Karpas-422 (cell line): ENCODE data around the gene XYLT1. TPM values are rescaled to one million over a fixed set of nuclear protein-coding genes. Genes with fewer than 3 reads are reported as not detected.

ENCODE experiments used
- DNase-seq: peaks from one replicate; pipeline ENCODE4 v3.0.0-alpha.2; 2015
- H2AFZ ChIP-seq: fragments of 200-600 bp; sonication (generic); 2 replicates; pipeline ENCODE4 v1.6.1; 2014; ENCODE audit warnings: antibody characterized with exemption, low read length, mixed read lengths
- H3K27ac ChIP-seq: fragments of 200-600 bp; sonication (generic); 2 replicates; pipeline ENCODE4 v1.5.1; 2014; ENCODE audit warnings: mild to moderate bottlenecking, low read length, moderate library complexity
- H3K27me3 ChIP-seq: fragments of 200-600 bp; sonication (generic); 2 replicates; pipeline ENCODE4 v1.6.1; 2014; ENCODE audit warnings: low read length, mixed read lengths
- H3K36me3 ChIP-seq: fragments of 200-600 bp; sonication (generic); 2 replicates; pipeline ENCODE4 v1.6.1; 2014; ENCODE audit warnings: low read length, mixed read lengths; ENCODE audit not compliant: insufficient read depth
- H3K4me1 ChIP-seq: fragments of 200-600 bp; sonication (generic); 2 replicates; pipeline ENCODE4 v1.6.1; 2014; ENCODE audit warnings: mild to moderate bottlenecking, low read length, mixed read lengths
- H3K4me2 ChIP-seq: fragments of 200-600 bp; sonication (generic); 2 replicates; pipeline ENCODE4 v1.6.1; 2014; ENCODE audit warnings: low read length, low read depth, mild to moderate bottlenecking; ENCODE audit not compliant: poor library complexity, severe bottlenecking
- H3K4me3 ChIP-seq: fragments of 200-600 bp; sonication (generic); 2 replicates; pipeline ENCODE4 v1.5.1; 2014; ENCODE audit warnings: mild to moderate bottlenecking, antibody characterized with exemption, low read length, mixed read lengths
- H3K79me2 ChIP-seq: fragments of 200-600 bp; sonication (generic); 2 replicates; pipeline ENCODE4 v1.6.1; 2014; ENCODE audit warnings: mild to moderate bottlenecking, low read length, mixed read lengths
- H3K9ac ChIP-seq: fragments of 200-600 bp; sonication (generic); 2 replicates; pipeline ENCODE4 v1.6.0; 2014; ENCODE audit warnings: low read length
- H3K9me2 ChIP-seq: fragments of 200-600 bp; sonication (generic), shearing (Covaris generic); replicated peaks from 2 replicates; pipeline ENCODE4 v1.6.0; 2014; ENCODE audit warnings: mild to moderate bottlenecking, low read length, moderate library complexity; ENCODE audit not compliant: insufficient read depth
- H3K9me3 ChIP-seq: fragments of 300-700, 200-600 bp; sonication (generic); 2 replicates; pipeline ENCODE4 v1.6.1; 2014; ENCODE audit warnings: low read length, mixed read lengths
- H4K20me1 ChIP-seq: fragments of 200-600 bp; sonication (generic); 2 replicates; pipeline ENCODE4 v1.6.1; 2014; ENCODE audit warnings: mild to moderate bottlenecking, antibody characterized with exemption, low read length, low read depth; ENCODE audit not compliant: insufficient read depth
- total RNA-seq: library from RNA; depleted of rRNA; stranded (reverse); fragments of >200 nt; shearing (Covaris generic); gene quantifications from 2 replicates; pipeline ENCODE4 v1.2.3, GENCODE V29; 2014; ENCODE audit warnings: low replicate concordance

The XYLT1 gene
- total RNA-seq, 1 experiment from 2014 or later = 11.8 TPM

- no peaks in the 10 kb centered on the region for H3K9me2 ChIP-seq
- H3K9ac ChIP-seq = no peak overlapping the region
- H3K9me3 ChIP-seq = no peaks in the 10 kb centered on the region
- no peak overlapping the region for H2AFZ ChIP-seq
- H3K4me2 ChIP-seq = no peak overlapping the region
- H3K4me3 ChIP-seq = no peak overlapping the region
- H3K27me3 ChIP-seq = no peaks in the 10 kb centered on the region
- H3K36me3 ChIP-seq = no peaks in the 10 kb centered on the region
- peaks cover 73% of the 10 kb centered on the region for H4K20me1 ChIP-seq
- no peak for DNase-seq
- H3K4me1 ChIP-seq = peaks cover 49% of the 10 kb centered on the region
- no peak overlapping the region for H3K27ac ChIP-seq
- 0 out of 2 replicates have a peak, but pooled peaks cover 4% of the 10 kb centered on the region for H3K79me2 ChIP-seq
Observed at GRCh38 chr16:17374668-17375255, 96.0 kb downstream of the XYLT1 start.

- H3K9me3 ChIP-seq = no peaks in the 10 kb centered on the region
- peaks cover 50% of the 10 kb centered on the region for H3K4me1 ChIP-seq
- peaks cover 66% of the 10 kb centered on the region for H4K20me1 ChIP-seq
- no peaks in the 10 kb centered on the region for H3K27me3 ChIP-seq
- no peak overlapping the region for H3K27ac ChIP-seq
- no peak overlapping the region for H3K9ac ChIP-seq
- no peak overlapping the region for H2AFZ ChIP-seq
- no peak overlapping the region for H3K4me2 ChIP-seq
- no peaks in the 10 kb centered on the region for H3K36me3 ChIP-seq
- H3K9me2 ChIP-seq = no peaks in the 10 kb centered on the region
- H3K79me2 ChIP-seq = 0 out of 2 replicates have a peak, but pooled peaks cover 4% of the 10 kb centered on the region
- H3K4me3 ChIP-seq = no peak overlapping the region
- no peak for DNase-seq
Observed at GRCh38 chr16:17373533-17373932, 97.2 kb downstream of the XYLT1 start.

- no peaks in the 10 kb centered on the region for H3K9me2 ChIP-seq
- H3K36me3 ChIP-seq = no peaks in the 10 kb centered on the region
- H3K27me3 ChIP-seq = no peaks in the 10 kb centered on the region
- peaks cover 56% of the 10 kb centered on the region for H4K20me1 ChIP-seq
- peaks cover 39% of the 10 kb centered on the region for H3K4me1 ChIP-seq
- no peak overlapping the region for H3K9ac ChIP-seq
- no peak overlapping the region for H2AFZ ChIP-seq
- no peak for DNase-seq
- no peak overlapping the region for H3K4me2 ChIP-seq
- H3K79me2 ChIP-seq = 0 out of 2 replicates have a peak, but pooled peaks cover under 1% of the 10 kb centered on the region
- H3K4me3 ChIP-seq = no peak overlapping the region
- no peaks in the 10 kb centered on the region for H3K9me3 ChIP-seq
- no peak overlapping the region for H3K27ac ChIP-seq
Observed at GRCh38 chr16:17372386-17372785, 98.4 kb downstream of the XYLT1 start.

GRCh38 chr16:17371299-17371698, 99.5 kb downstream of the XYLT1 start:
- Histone ChIP-seq H3K4me3 (no peak overlapping the region), H3K27me3 (no peaks in the 10 kb centered on the region), H4K20me1 (peaks cover 62% of the 10 kb centered on the region; the same call in 1 of the 2 replicates), H3K4me2 (no peak overlapping the region), H3K4me1 (peaks cover 41% of the 10 kb centered on the region), H3K9me3 (no peaks in the 10 kb centered on the region), H3K9ac (no peak overlapping the region), H3K9me2 (no peaks in the 10 kb centered on the region), H3K27ac (no peak overlapping the region), H2AFZ (no peak overlapping the region), H3K36me3 (no peaks in the 10 kb centered on the region), H3K79me2 (peaks cover 3% of the 10 kb centered on the region; the same call in 1 of the 2 replicates)
- DNase-seq = no peak

- no peak for DNase-seq
- H3K9ac ChIP-seq = no peak overlapping the region
- no peak overlapping the region for H3K4me3 ChIP-seq
- H3K27me3 ChIP-seq = no peaks in the 10 kb centered on the region
- peaks cover 60% of the 10 kb centered on the region; the same call in 1 of the 2 replicates for H4K20me1 ChIP-seq
- no peaks in the 10 kb centered on the region for H3K9me2 ChIP-seq
- H3K79me2 ChIP-seq = peaks cover 3% of the 10 kb centered on the region; the same call in 1 of the 2 replicates
- no peaks in the 10 kb centered on the region for H3K9me3 ChIP-seq
- H3K4me2 ChIP-seq = no peak overlapping the region
- no peak overlapping the region for H3K27ac ChIP-seq
- no peaks in the 10 kb centered on the region for H3K36me3 ChIP-seq
- H2AFZ ChIP-seq = no peak overlapping the region
- H3K4me1 ChIP-seq = peaks cover 41% of the 10 kb centered on the region
Observed at GRCh38 chr16:17370731-17371285, 100.0 kb downstream of the XYLT1 start.

GRCh38 chr16:17370223-17370707, 100.5 kb downstream of the XYLT1 start:
- no peak for DNase-seq
- no peak overlapping the region for H3K27ac ChIP-seq
- peaks cover 41% of the 10 kb centered on the region for H3K4me1 ChIP-seq
- no peak overlapping the region for H3K9ac ChIP-seq
- H4K20me1 ChIP-seq = peaks cover 56% of the 10 kb centered on the region; the same call in 1 of the 2 replicates
- no peak overlapping the region for H3K4me3 ChIP-seq
- peaks cover 3% of the 10 kb centered on the region; the same call in 1 of the 2 replicates for H3K79me2 ChIP-seq
- H2AFZ ChIP-seq = no peak overlapping the region
- H3K9me3 ChIP-seq = no peaks in the 10 kb centered on the region
- peak overlapping the region; percentile 31 for H3K4me2 ChIP-seq
- no peaks in the 10 kb centered on the region for H3K9me2 ChIP-seq
- H3K27me3 ChIP-seq = no peaks in the 10 kb centered on the region
- no peaks in the 10 kb centered on the region for H3K36me3 ChIP-seq

- H3K27ac ChIP-seq = peak overlapping the region; percentile 17; the same call in 1 of the 2 replicates
- peak overlapping the region; percentile 31 for H3K4me2 ChIP-seq
- H4K20me1 ChIP-seq = peaks cover 52% of the 10 kb centered on the region; the same call in 1 of the 2 replicates
- peak overlapping the region; percentile 14; the same call in 1 of the 2 replicates for H3K9ac ChIP-seq
- peak overlapping the region; percentile 40; the same call in 1 of the 2 replicates for H3K4me3 ChIP-seq
- H3K27me3 ChIP-seq = no peaks in the 10 kb centered on the region
- no peaks in the 10 kb centered on the region for H3K9me3 ChIP-seq
- peak; percentile 68 for DNase-seq
- no peaks in the 10 kb centered on the region for H3K9me2 ChIP-seq
- no peaks in the 10 kb centered on the region for H3K36me3 ChIP-seq
- no peak overlapping the region for H2AFZ ChIP-seq
- H3K4me1 ChIP-seq = peaks cover 46% of the 10 kb centered on the region
- H3K79me2 ChIP-seq = peaks cover 3% of the 10 kb centered on the region; the same call in 1 of the 2 replicates
Observed at GRCh38 chr16:17369421-17370222, 101.1 kb downstream of the XYLT1 start.

- H3K27me3 ChIP-seq = no peaks in the 10 kb centered on the region
- H3K4me1 ChIP-seq = peaks cover 46% of the 10 kb centered on the region
- no peaks in the 10 kb centered on the region for H3K9me2 ChIP-seq
- peaks cover 45% of the 10 kb centered on the region; the same call in 1 of the 2 replicates for H4K20me1 ChIP-seq
- no peaks in the 10 kb centered on the region for H3K9me3 ChIP-seq
- no peak for DNase-seq
- no peak overlapping the region for H2AFZ ChIP-seq
- peaks cover 3% of the 10 kb centered on the region; the same call in 1 of the 2 replicates for H3K79me2 ChIP-seq
- H3K4me2 ChIP-seq = peak overlapping the region; percentile 31
- no peaks in the 10 kb centered on the region for H3K36me3 ChIP-seq
- H3K27ac ChIP-seq = no peak overlapping the region
- H3K9ac ChIP-seq = no peak overlapping the region
- H3K4me3 ChIP-seq = no peak overlapping the region
Observed at GRCh38 chr16:17368951-17369350, 101.8 kb downstream of the XYLT1 start.
